CD4-positive, alpha-beta T cell treated with Interleukin-17A for 1 hour (primary cell): ENCODE data around the gene DGKG.

Experiments used
- DNase-seq: peaks from one replicate; pipeline ENCODE4 v3.0.0-alpha.2; 2020

Gene DGKG

GRCh38 chr3:186268616-186269448 lies 93.2 kb downstream of the DGKG start:
- DNase-seq: no peak

GRCh38 chr3:186267758-186268157 lies 94.3 kb downstream of the DGKG start:
- no peak for DNase-seq

GRCh38 chr3:186264608-186265400 lies 97.2 kb downstream of the DGKG start:
- DNase-seq: no peak

GRCh38 chr3:186261638-186262037 lies 100.4 kb downstream of the DGKG start:
- no peak for DNase-seq

GRCh38 chr3:186260726-186261125 lies 101.3 kb downstream of the DGKG start:
- DNase-seq: no peak

GRCh38 chr3:186259612-186260383 lies 102.2 kb downstream of the DGKG start:
- DNase-seq: peak; percentile 72

- DNase-seq: no peak
These were observed 103.1 kb downstream of the DGKG start for GRCh38 chr3:186258968-186259367.

- DNase-seq: no peak
These were observed 104.2 kb downstream of the DGKG start for GRCh38 chr3:186257866-186258265.

GRCh38 chr3:186255703-186256331 lies 106.2 kb downstream of the DGKG start:
- DNase-seq: no peak

GRCh38 chr3:186254676-186255650 lies 107.1 kb downstream of the DGKG start:
- peak; percentile 19 for DNase-seq

GRCh38 chr3:186251948-186252619 lies 110.0 kb downstream of the DGKG start:
- no peak for DNase-seq

GRCh38 chr3:186248850-186249249 lies 113.2 kb downstream of the DGKG start:
- no peak for DNase-seq

GRCh38 chr3:186247821-186248814 lies 113.9 kb downstream of the DGKG start:
- no peak for DNase-seq

GRCh38 chr3:186246941-186247340 lies 115.1 kb downstream of the DGKG start:
- DNase-seq: no peak

- no peak for DNase-seq
These were observed 118.0 kb downstream of the DGKG start for GRCh38 chr3:186244016-186244415.

GRCh38 chr3:186241910-186242821 lies 119.9 kb downstream of the DGKG start:
- peak; percentile 32 for DNase-seq

- DNase-seq: no peak
These were observed 122.7 kb downstream of the DGKG start for GRCh38 chr3:186239321-186239720.

GRCh38 chr3:186237915-186238314 lies 124.1 kb downstream of the DGKG start:
- no peak for DNase-seq
